Adrenal gland (tissue), 19 donors: ENCODE measurements around the gene CEP57. TPM values are rescaled to one million over a fixed set of nuclear protein-coding genes. Genes with fewer than 3 reads are reported as not detected.
A peak's percentile ranks its signal among the peaks of the same experiment; 100 is the strongest.

Source experiments
- DNase-seq, 7 donors: peaks; one replicate each; pipeline ENCODE4 v3.0.0-alpha.2; 2019 to 2020
- H3K27ac ChIP-seq, 5 donors: fragments of 200-600 bp; sonication (generic) in 4 of 5; 1 replicate in 3 of 5; 2 replicates in 2 of 5; pipeline versions ENCODE4 v1.5.1 to v1.8.0; 2016 to 2020; ENCODE audit warnings: mild to moderate bottlenecking in 1 of 5
- H3K27me3 ChIP-seq: fragments of 200-600 bp; 2 replicates; pipeline ENCODE4 v1.8.0; 2021
- H3K36me3 ChIP-seq, 2 donors: fragments of 200-600 bp; replicated peaks in 1 of 2; 1 replicate in 1 of 2; 2 replicates in 1 of 2; pipeline versions ENCODE4 v1.5.1 to v1.8.0; 2018 to 2022
- H3K4me1 ChIP-seq, 2 donors: fragments of 200-600 bp; replicated peaks in 1 of 2; 1 replicate in 1 of 2; 2 replicates in 1 of 2; pipeline versions ENCODE4 v1.5.1 to v1.8.0; 2018 to 2021
- H3K4me3 ChIP-seq, 4 donors: fragments of 200-600 bp; sonication (generic) in 3 of 4; one replicate each; pipeline ENCODE4 v1.5.1; 2016 to 2018
- H3K9me3 ChIP-seq, 3 donors: fragments of 200-600 bp; sonication (generic) in 1 of 3; replicated peaks in 1 of 3; 1 replicate in 2 of 3; 2 replicates in 1 of 3; pipeline versions ENCODE4 v1.5.1 to v1.8.0; 2016 to 2021
- POLR2A ChIP-seq, 2 donors: fragments of 450-650 bp; IDR thresholded peaks; one replicate each; pipeline ENCODE4 v1.6.1; 2017; ENCODE audit warnings: antibody characterized with exemption in 2 of 2, mild to moderate bottlenecking in 2 of 2, moderate library complexity in 1 of 2
- WGBS, 4 donors: extraction: QIAGEN DNeasy Blood & Tissue Kit in 2 of 4; methylation state at CpG; one replicate each; pipeline versions ENCODE4 v1.1.5 to v1.1.7; 2013 to 2017; 5-methylcytosine and 5-hydroxymethylcytosine counted together
- intact Hi-C, 2 donors: fragments of 100-400 bp; cut with DNase I; formaldehyde crosslinking; loops; one replicate each; pipeline versions ENCODE4 v1.14.1 to v1.15.0; 2022 to 2023
- long read RNA-seq, 10 donors: library from polyadenylated mRNA in 3 of 10; unstranded in 2 of 10; stranded (forward) in 1 of 10; transcript quantifications; one replicate each; pipeline ENCODE4 v2.0.0 and lab custom pipeline, GENCODE V29; 2021 to 2026
- polyA plus RNA-seq, 3 donors: library from polyadenylated mRNA; stranded (reverse); fragments of 200-250 nt in 2 of 3; fragments of 350-450 nt in 1 of 3; fragmentation: Illumina TruSeq in 1 of 3; extraction: RNeasy Lipid Tissue Mini Kit (QIAGEN cat#74804) in 1 of 3; gene quantifications; one replicate each; pipeline ENCODE4 v1.2.3, GENCODE V29; 2013 to 2014
- total RNA-seq, 9 donors: library from RNA; depleted of rRNA in 4 of 9; stranded (reverse); fragments of >200 nt in 4 of 9; fragments of 120-200 nt in 1 of 9; fragmentation: NEBNext Ultra II Directional in 1 of 9; extraction: Animal tissue kit (Norgen Biotek cat#: 25700) in 1 of 9; gene quantifications; one replicate each; pipeline versions ENCODE4 v1.1.0 to v1.2.4, GENCODE V29; 2013 to 2023
- TF ChIP-seq, protein P1 (sequence below), 6 experiments: fragments of 450-650 bp in 4 of 6; fragments of 200-600 bp in 2 of 6; sonication (generic) in 1 of 6; IDR thresholded peaks; 1 replicate in 5 of 6; 2 replicates in 1 of 6; pipeline versions ENCODE4 v1.5.1 to v1.8.0; 2016 to 2021; ENCODE audit warnings: antibody characterized with exemption in 6 of 6, mild to moderate bottlenecking in 2 of 6, moderate library complexity in 1 of 6
- donor health status: healthy with polysubstance abuse.
- donor health status: Bipolar disorder and iron deficiency.
- donor health status: DM: yes; HTN: yes; CAD: no.
- donor health status: DM: no; HTN: no; CAD: no.
- donor health status: DM: no; HTN: no; CAD: no.
- donor health status: DM: yes; HTN: yes; CAD: no.

The CEP57 gene
- total RNA-seq = 10 to 100 TPM; 18.4 to 56.7 (median 38.3) TPM
- 10 to 100 TPM; 12.9 to 32.3 (median 13.7) TPM for polyA plus RNA-seq
- long read RNA-seq, donor 1, transcript CEP57-210 (7 exons, 2,084 nt) = major isoform, 6 of 21 reads
- long read RNA-seq, donor 1, partial matches to known transcripts = 5 of 21 reads
- long read RNA-seq, donor 1, other reads (novel, unspliced or antisense) = 5 of 21 reads
- long read RNA-seq, donor 2, transcript CEP57-210 (7 exons, 2,084 nt) = major isoform, 8 of 16 reads
- long read RNA-seq, donor 2, transcript CEP57-209 (3 exons, 2,632 nt) = minor isoform, 5 of 16 reads
- long read RNA-seq, donor 2, partial matches to known transcripts = 0 of 16 reads
- long read RNA-seq, donor 2, other reads (novel, unspliced or antisense) = 0 of 16 reads
- long read RNA-seq, donor 3, partial matches to known transcripts = 0 of 7 reads
- long read RNA-seq, donor 3, other reads (novel, unspliced or antisense) = 0 of 7 reads
- long read RNA-seq, donor 4, transcript CEP57-210 (7 exons, 2,084 nt) = major isoform, 11 of 28 reads
- long read RNA-seq, donor 4, partial matches to known transcripts = 10 of 28 reads
- long read RNA-seq, donor 4, other reads (novel, unspliced or antisense) = 6 of 28 reads
- long read RNA-seq, donor 5, transcript CEP57-202 (11 exons, 3,178 nt) = major isoform, 36 of 51 reads
- long read RNA-seq, donor 5, partial matches to known transcripts = 1 of 51 reads
- long read RNA-seq, donor 5, other reads (novel, unspliced or antisense) = 11 of 51 reads
- long read RNA-seq, donor 6, transcript CEP57-210 (7 exons, 2,084 nt) = major isoform, 10 of 19 reads
- long read RNA-seq, donor 6, partial matches to known transcripts = 6 of 19 reads
- long read RNA-seq, donor 6, other reads (novel, unspliced or antisense) = 2 of 19 reads
- long read RNA-seq, donor 7, transcript CEP57-209 (3 exons, 2,632 nt) = major isoform, 5 of 9 reads
- long read RNA-seq, donor 7, partial matches to known transcripts = 0 of 9 reads
- long read RNA-seq, donor 7, other reads (novel, unspliced or antisense) = 0 of 9 reads
- long read RNA-seq, donor 8, transcript CEP57-209 (3 exons, 2,632 nt) = major isoform, 7 of 15 reads
- long read RNA-seq, donor 8, partial matches to known transcripts = 0 of 15 reads
- long read RNA-seq, donor 8, other reads (novel, unspliced or antisense) = 0 of 15 reads
- long read RNA-seq, donor 9, partial matches to known transcripts = 0 of 9 reads
- long read RNA-seq, donor 9, other reads (novel, unspliced or antisense) = 0 of 9 reads
- long read RNA-seq, donor 10, transcript CEP57-209 (3 exons, 2,632 nt) = major isoform, 6 of 8 reads
- long read RNA-seq, donor 10, partial matches to known transcripts = 0 of 8 reads
- long read RNA-seq, donor 10, other reads (novel, unspliced or antisense) = 0 of 8 reads

DNA sequence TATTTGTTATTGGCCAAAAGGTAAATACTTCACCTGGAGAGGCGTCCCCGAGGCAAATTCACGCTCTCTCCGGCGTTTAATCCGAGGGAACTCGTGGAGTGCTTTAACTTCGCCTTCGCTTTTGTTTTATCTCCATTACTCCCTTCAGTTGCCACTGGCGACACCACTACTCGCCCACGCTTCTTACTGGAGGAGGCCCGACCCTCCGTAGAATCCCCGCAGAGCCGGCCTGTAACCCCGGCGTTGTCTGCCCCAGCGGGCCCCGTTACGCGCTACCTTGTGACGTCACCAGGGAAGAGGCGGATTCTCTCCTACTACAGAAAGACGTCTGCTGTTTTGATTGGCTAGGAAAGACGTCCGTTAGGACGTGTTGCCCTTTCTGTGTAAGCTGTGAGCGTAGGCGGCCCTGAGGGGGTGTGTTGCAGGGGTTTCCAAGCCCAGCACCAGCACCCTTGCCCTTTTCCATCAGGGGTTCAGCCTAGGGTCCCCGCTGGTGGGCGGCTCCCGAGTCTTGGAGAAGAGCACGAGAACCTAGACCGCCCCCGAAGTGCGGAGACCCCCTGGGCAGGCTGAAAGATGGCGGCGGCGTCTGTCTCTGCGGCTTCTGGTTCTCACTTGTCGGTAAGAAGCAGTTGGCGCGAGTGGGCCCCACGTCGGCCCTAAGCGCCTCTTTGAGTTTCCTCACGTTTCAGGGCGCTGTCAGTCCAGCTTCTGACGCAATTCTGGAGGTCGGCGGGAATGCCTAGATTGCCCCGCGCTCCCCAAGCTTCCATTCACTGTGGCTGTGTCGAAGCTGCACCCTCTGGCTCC, at the start of gene CEP57:
CEP57 (plus strand) TSS at position 376 of the 810 bp plus-strand sequence; CDS start at position 577, 201 bp downstream.
- Histone ChIP-seq H3K27me3 (no peaks in the 10 kb centered on the region), H3K27ac (peak within 1 kb of the TSS; percentile 95 to 100 (median 99)), H3K4me3 (peak within 1 kb of the TSS; percentile 81 to 95 (median 92)), H3K36me3 (peaks cover 0 to 22% of the 10 kb centered on the region in 2 donors), H3K9me3 (no peaks in the 10 kb centered on the region), H3K4me1 (peaks cover 9 to 27% of the 10 kb centered on the region in 2 donors)
- TF ChIP-seq, protein P1, sequence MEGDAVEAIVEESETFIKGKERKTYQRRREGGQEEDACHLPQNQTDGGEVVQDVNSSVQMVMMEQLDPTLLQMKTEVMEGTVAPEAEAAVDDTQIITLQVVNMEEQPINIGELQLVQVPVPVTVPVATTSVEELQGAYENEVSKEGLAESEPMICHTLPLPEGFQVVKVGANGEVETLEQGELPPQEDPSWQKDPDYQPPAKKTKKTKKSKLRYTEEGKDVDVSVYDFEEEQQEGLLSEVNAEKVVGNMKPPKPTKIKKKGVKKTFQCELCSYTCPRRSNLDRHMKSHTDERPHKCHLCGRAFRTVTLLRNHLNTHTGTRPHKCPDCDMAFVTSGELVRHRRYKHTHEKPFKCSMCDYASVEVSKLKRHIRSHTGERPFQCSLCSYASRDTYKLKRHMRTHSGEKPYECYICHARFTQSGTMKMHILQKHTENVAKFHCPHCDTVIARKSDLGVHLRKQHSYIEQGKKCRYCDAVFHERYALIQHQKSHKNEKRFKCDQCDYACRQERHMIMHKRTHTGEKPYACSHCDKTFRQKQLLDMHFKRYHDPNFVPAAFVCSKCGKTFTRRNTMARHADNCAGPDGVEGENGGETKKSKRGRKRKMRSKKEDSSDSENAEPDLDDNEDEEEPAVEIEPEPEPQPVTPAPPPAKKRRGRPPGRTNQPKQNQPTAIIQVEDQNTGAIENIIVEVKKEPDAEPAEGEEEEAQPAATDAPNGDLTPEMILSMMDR (IDR thresholded peaks at IDR 0.05) = peak in 1 of 6 experiments; percentile 14
- peak; percentile 31 to 58 for TF ChIP-seq POLR2A (IDR thresholded peaks at IDR 0.05)
- peak; percentile 95 to 99 (median 98) for DNase-seq
- intact Hi-C loops = no loop called here
- WGBS, 4 donors = 0 to 2% (median 1%) methylated on average over 16 to 55 of the region's 55 CpGs

GRCh38 chr11:95750101-95750500, 40.2 kb upstream of the CEP57 start:
- no peaks in the 10 kb centered on the region for H3K27me3 ChIP-seq
- H3K36me3 ChIP-seq = no peaks in the 10 kb centered on the region
- no peak overlapping the region for H3K4me3 ChIP-seq
- no peaks in the 10 kb centered on the region for H3K9me3 ChIP-seq
- WGBS, 4 donors = 75 to 91% (median 87%) methylated on average over 1 of the region's 1 CpG
- no peaks in the 10 kb centered on the region for H3K4me1 ChIP-seq
- no peak for TF ChIP-seq POLR2A (IDR thresholded peaks at IDR 0.05)
- TF ChIP-seq, protein P1 (IDR thresholded peaks at IDR 0.05) = no peak
- no peak overlapping the region for H3K27ac ChIP-seq
- DNase-seq = no peak
- intact Hi-C loops = no loop called here

DNA sequence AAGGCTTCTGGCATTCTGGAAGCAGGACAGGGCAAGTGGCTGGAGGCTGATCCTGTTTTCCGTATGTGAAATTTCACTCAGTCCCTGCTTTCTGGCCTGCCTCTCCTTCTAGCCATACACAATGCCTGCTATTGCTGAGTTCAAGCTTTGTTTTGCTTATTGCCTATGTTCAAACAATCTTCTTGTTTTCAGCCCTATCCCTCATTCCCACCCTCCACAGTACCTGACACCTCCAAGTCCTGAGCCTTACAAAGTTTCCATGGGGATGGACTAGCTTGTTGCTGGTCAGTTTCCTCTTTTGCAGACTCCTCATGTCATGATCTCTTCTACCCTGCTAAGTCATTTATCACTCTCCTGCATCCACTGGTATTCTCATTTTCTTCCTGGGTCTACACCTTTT, 38.8 kb upstream of the CEP57 start:
- no peaks in the 10 kb centered on the region for H3K4me1 ChIP-seq
- no peaks in the 10 kb centered on the region for H3K9me3 ChIP-seq
- 79 to 90% (median 87%) methylated on average over 1 of the region's 1 CpG for WGBS, 4 donors
- DNase-seq = no peak
- no peaks in the 10 kb centered on the region for H3K36me3 ChIP-seq
- intact Hi-C loops = no loop called here
- H3K27me3 ChIP-seq = no peaks in the 10 kb centered on the region
- H3K4me3 ChIP-seq = no peak overlapping the region
- no peak overlapping the region for H3K27ac ChIP-seq
- no peak for TF ChIP-seq POLR2A (IDR thresholded peaks at IDR 0.05)
- TF ChIP-seq, protein P1 (IDR thresholded peaks at IDR 0.05) = no peak
